ENCODE results near the gene GALNT17.

DNA sequence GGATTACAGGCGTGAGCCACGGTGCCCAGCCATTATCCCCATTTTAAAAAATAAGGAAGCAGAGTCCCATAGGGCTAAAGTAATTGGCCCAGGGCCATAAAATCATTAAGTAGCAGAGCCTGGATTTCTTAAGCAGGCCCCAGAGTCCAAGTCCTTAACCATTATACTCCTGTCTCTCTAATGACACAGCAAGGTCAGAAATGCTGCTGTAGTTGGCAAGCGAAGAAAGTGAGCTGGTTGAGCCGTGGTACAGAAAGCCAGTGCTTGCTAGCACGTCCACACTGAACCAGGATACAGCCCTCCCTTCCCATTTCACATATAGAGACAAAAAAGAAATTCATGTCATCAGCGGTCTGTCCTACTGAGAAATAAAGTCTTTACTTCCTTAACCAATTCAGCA lies 562.7 kb downstream of the GALNT17 start:
- TF ChIP-seq, protein P1, sequence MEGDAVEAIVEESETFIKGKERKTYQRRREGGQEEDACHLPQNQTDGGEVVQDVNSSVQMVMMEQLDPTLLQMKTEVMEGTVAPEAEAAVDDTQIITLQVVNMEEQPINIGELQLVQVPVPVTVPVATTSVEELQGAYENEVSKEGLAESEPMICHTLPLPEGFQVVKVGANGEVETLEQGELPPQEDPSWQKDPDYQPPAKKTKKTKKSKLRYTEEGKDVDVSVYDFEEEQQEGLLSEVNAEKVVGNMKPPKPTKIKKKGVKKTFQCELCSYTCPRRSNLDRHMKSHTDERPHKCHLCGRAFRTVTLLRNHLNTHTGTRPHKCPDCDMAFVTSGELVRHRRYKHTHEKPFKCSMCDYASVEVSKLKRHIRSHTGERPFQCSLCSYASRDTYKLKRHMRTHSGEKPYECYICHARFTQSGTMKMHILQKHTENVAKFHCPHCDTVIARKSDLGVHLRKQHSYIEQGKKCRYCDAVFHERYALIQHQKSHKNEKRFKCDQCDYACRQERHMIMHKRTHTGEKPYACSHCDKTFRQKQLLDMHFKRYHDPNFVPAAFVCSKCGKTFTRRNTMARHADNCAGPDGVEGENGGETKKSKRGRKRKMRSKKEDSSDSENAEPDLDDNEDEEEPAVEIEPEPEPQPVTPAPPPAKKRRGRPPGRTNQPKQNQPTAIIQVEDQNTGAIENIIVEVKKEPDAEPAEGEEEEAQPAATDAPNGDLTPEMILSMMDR (conservative IDR thresholded peaks at IDR 0.05; ENCODE audit: low read depth in 2 of 2), result no peak
- TF ChIP-seq JUNB (IDR thresholded peaks at IDR 0.05; ENCODE audit: unreplicated experiment), result no peak
- TF ChIP-seq STAT1 (IDR thresholded peaks at IDR 0.05; ENCODE audit: unreplicated experiment), result no peak
- TF ChIP-seq, protein P2, sequence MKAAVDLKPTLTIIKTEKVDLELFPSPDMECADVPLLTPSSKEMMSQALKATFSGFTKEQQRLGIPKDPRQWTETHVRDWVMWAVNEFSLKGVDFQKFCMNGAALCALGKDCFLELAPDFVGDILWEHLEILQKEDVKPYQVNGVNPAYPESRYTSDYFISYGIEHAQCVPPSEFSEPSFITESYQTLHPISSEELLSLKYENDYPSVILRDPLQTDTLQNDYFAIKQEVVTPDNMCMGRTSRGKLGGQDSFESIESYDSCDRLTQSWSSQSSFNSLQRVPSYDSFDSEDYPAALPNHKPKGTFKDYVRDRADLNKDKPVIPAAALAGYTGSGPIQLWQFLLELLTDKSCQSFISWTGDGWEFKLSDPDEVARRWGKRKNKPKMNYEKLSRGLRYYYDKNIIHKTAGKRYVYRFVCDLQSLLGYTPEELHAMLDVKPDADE (IDR thresholded peaks at IDR 0.05), result no peak
- TF ChIP-seq EZH2 (IDR thresholded peaks at IDR 0.05; ENCODE audit: low read depth, unreplicated experiment), result no peak
- TF ChIP-seq POLR2AphosphoS5 (IDR thresholded peaks at IDR 0.05; ENCODE audit: low read depth), result no peak
- TF ChIP-seq EZH2phosphoT487 (IDR thresholded peaks at IDR 0.05; ENCODE audit: unreplicated experiment), result no peak
- TF ChIP-seq, protein P3, sequence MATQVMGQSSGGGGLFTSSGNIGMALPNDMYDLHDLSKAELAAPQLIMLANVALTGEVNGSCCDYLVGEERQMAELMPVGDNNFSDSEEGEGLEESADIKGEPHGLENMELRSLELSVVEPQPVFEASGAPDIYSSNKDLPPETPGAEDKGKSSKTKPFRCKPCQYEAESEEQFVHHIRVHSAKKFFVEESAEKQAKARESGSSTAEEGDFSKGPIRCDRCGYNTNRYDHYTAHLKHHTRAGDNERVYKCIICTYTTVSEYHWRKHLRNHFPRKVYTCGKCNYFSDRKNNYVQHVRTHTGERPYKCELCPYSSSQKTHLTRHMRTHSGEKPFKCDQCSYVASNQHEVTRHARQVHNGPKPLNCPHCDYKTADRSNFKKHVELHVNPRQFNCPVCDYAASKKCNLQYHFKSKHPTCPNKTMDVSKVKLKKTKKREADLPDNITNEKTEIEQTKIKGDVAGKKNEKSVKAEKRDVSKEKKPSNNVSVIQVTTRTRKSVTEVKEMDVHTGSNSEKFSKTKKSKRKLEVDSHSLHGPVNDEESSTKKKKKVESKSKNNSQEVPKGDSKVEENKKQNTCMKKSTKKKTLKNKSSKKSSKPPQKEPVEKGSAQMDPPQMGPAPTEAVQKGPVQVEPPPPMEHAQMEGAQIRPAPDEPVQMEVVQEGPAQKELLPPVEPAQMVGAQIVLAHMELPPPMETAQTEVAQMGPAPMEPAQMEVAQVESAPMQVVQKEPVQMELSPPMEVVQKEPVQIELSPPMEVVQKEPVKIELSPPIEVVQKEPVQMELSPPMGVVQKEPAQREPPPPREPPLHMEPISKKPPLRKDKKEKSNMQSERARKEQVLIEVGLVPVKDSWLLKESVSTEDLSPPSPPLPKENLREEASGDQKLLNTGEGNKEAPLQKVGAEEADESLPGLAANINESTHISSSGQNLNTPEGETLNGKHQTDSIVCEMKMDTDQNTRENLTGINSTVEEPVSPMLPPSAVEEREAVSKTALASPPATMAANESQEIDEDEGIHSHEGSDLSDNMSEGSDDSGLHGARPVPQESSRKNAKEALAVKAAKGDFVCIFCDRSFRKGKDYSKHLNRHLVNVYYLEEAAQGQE (IDR thresholded peaks at IDR 0.05; ENCODE audit: unreplicated experiment), result no peak
- no peak for TF ChIP-seq ZNF331 (CRISPR knock-in tag; IDR thresholded peaks at IDR 0.05; ENCODE audit: low read depth)
- no peak for TF ChIP-seq CREB1 (CRISPR knock-in tag; IDR thresholded peaks at IDR 0.05; ENCODE audit: low read depth)
- TF ChIP-seq ZNF114 (CRISPR knock-in tag; IDR thresholded peaks at IDR 0.05), result no peak

Data from GM23338 (cell line).